ENCODE data around the gene CD160.
A peak's percentile ranks its signal among the peaks of the same experiment; 100 is the strongest.

DNA sequence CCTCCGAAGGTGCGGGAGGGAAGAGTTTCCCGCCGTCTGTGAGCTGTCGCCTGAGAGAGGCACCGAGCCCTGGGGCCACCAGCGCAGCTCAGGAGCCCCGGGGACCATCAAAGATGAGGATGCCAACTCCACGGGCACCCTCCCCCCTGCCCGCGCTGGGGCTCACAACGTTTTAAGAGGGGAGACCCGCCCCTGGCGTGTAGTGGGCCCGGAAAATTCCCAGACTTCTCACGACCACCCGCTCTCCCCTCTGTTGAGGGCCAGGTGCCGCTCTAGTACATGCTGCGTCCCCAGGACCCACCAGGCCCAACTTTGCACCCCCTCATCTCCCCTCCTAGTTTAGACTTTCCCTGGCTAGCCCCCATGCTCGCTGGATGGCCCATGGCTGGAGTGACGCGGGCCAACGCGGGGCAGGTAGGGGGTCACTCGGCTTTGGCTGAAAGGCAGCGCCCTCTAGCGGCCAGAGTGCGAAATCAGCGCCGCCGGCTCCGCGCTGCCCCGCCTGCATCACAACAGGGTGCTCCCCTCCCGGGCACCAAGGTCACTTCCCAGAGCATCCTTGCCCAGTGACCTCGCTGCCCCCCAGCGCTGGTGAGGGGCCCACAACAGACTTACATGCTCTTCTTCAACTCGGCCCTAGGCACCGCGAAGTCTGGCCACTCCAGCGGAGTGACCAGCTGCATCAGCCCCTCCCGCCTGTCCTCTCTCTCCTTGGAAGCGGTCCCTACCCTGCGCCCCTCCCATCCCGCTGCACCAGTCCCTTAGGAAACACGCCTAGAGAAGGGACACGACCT lies 1.8 kb downstream of the CD160 start:
- TF ChIP-seq, protein P1, sequence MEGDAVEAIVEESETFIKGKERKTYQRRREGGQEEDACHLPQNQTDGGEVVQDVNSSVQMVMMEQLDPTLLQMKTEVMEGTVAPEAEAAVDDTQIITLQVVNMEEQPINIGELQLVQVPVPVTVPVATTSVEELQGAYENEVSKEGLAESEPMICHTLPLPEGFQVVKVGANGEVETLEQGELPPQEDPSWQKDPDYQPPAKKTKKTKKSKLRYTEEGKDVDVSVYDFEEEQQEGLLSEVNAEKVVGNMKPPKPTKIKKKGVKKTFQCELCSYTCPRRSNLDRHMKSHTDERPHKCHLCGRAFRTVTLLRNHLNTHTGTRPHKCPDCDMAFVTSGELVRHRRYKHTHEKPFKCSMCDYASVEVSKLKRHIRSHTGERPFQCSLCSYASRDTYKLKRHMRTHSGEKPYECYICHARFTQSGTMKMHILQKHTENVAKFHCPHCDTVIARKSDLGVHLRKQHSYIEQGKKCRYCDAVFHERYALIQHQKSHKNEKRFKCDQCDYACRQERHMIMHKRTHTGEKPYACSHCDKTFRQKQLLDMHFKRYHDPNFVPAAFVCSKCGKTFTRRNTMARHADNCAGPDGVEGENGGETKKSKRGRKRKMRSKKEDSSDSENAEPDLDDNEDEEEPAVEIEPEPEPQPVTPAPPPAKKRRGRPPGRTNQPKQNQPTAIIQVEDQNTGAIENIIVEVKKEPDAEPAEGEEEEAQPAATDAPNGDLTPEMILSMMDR (conservative IDR thresholded peaks at IDR 0.05; ENCODE audit: low read depth, low read length): peak; percentile 83
- TF ChIP-seq POLR2A (IDR thresholded peaks at IDR 0.05; ENCODE audit: low read depth, low read length) (peak; percentile 38), SMC3 (IDR thresholded peaks at IDR 0.05; ENCODE audit: low read depth, low read length) (peak; percentile 64), ELK1 (IDR thresholded peaks at IDR 0.05; ENCODE audit: borderline replicate concordance, low read depth, low read length) (no peak), RCOR1 (IDR thresholded peaks at IDR 0.05; ENCODE audit: insufficient replicate concordance, low read length) (no peak), BHLHE40 (IDR thresholded peaks at IDR 0.05; ENCODE audit: low read depth, low read length) (no peak), MAFK (IDR thresholded peaks at IDR 0.05; ENCODE audit: low read depth, low read length) (no peak), MAZ (IDR thresholded peaks at IDR 0.05; ENCODE audit: borderline replicate concordance, low read depth, low read length) (peak; percentile 78; the same call in 1 of the 2 replicates), RAD21 (IDR thresholded peaks at IDR 0.05; ENCODE audit: low read length) (peak; percentile 81), RFX5 (IDR thresholded peaks at IDR 0.05; ENCODE audit: low read depth, low read length) (no peak), MXI1 (IDR thresholded peaks at IDR 0.05; ENCODE audit: borderline replicate concordance, low read depth, low read length) (peak; percentile 42; the same call in 1 of the 2 replicates)
- TF ChIP-seq, protein P2, sequence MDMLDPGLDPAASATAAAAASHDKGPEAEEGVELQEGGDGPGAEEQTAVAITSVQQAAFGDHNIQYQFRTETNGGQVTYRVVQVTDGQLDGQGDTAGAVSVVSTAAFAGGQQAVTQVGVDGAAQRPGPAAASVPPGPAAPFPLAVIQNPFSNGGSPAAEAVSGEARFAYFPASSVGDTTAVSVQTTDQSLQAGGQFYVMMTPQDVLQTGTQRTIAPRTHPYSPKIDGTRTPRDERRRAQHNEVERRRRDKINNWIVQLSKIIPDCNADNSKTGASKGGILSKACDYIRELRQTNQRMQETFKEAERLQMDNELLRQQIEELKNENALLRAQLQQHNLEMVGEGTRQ (IDR thresholded peaks at IDR 0.05; ENCODE audit: low read depth, low read length): no peak
